Ascending aorta (tissue), 2 donors: Measurements from ENCODE around the gene CD300A. TPM values are rescaled to one million over a fixed set of nuclear protein-coding genes. Genes with fewer than 3 reads are reported as not detected.

ENCODE experiments used
- DNase-seq, 2 donors: peaks; one replicate each; pipeline ENCODE4 v3.0.0-alpha.2; 2019; ENCODE audit warnings: low spot score in 2 of 2
- H3K27ac ChIP-seq, 2 donors: fragments of 200-600 bp; sonication (generic); one replicate each; pipeline ENCODE4 v1.5.1; 2016 to 2017; ENCODE audit warnings: mild to moderate bottlenecking in 1 of 2
- H3K27me3 ChIP-seq: fragments of 200-600 bp; sonication (generic); one replicate; pipeline ENCODE4 v1.5.1; 2017
- H3K36me3 ChIP-seq, 2 donors: fragments of 200-600 bp; sonication (generic); one replicate each; pipeline ENCODE4 v1.5.1; 2016
- H3K4me1 ChIP-seq, 2 donors: fragments of 200-600 bp; sonication (generic); one replicate each; pipeline ENCODE4 v1.5.1; 2016 to 2017; ENCODE audit warnings: mild to moderate bottlenecking in 1 of 2
- H3K4me3 ChIP-seq, 2 donors: fragments of 200-600 bp; sonication (generic); one replicate each; pipeline ENCODE4 v1.5.1; 2016 to 2017; ENCODE audit warnings: mild to moderate bottlenecking in 1 of 2
- H3K9me3 ChIP-seq, 2 donors: fragments of 200-600 bp; sonication (generic); one replicate each; pipeline ENCODE4 v1.5.1; 2016
- intact Hi-C: fragments of 100-400 bp; cut with DNase I; formaldehyde crosslinking; loops from one replicate; pipeline ENCODE4 v1.15.1; 2023
- total RNA-seq: library from RNA; depleted of rRNA; stranded (reverse); fragments of >200 nt; gene quantifications from one replicate; pipeline ENCODE4 v1.1.0, GENCODE V29; 2016
- TF ChIP-seq, protein P1 (sequence below), 3 experiments: fragments of 200-600 bp in 2 of 3; fragments of 450-650 bp in 1 of 3; sonication (generic) in 2 of 3; IDR thresholded peaks; one replicate each; pipeline ENCODE4 v1.5.1; 2016 to 2019; ENCODE audit warnings: antibody characterized with exemption in 3 of 3, mild to moderate bottlenecking in 1 of 3, moderate library complexity in 1 of 3

CD300A gene
- total RNA-seq, 1 donor from 2014 or later: 21.9 TPM

DNA sequence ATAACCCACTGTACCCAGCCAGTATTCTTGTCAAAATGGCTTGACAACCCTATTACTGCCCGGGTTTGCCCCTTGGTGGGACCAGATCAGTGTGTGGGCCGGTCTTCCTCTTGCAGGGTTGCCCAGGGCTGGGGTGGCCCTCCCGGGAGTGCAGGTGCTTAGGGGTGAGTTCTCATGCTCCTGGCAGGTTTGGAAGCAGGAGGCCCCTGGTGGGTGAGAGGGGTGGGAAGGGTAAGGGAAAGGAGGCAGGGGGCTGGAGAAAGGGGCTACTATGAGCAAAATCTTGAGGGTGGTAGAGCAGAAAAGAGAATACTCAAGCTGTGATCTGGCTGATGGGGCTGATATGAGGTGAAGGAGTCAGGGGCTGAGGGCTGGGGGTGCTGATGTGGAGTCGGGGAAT, 6.5 kb downstream of the CD300A start:
- intact Hi-C loops: no loop called here
- Histone ChIP-seq H3K27ac (no peak overlapping the region), H3K36me3 (no peaks in the 10 kb centered on the region), H3K27me3 (no peaks in the 10 kb centered on the region), H3K4me3 (no peak overlapping the region), H3K9me3 (peaks cover 0 to 5% of the 10 kb centered on the region in 2 donors), H3K4me1 (no peaks in the 10 kb centered on the region)
- DNase-seq: no peak
- TF ChIP-seq, protein P1, sequence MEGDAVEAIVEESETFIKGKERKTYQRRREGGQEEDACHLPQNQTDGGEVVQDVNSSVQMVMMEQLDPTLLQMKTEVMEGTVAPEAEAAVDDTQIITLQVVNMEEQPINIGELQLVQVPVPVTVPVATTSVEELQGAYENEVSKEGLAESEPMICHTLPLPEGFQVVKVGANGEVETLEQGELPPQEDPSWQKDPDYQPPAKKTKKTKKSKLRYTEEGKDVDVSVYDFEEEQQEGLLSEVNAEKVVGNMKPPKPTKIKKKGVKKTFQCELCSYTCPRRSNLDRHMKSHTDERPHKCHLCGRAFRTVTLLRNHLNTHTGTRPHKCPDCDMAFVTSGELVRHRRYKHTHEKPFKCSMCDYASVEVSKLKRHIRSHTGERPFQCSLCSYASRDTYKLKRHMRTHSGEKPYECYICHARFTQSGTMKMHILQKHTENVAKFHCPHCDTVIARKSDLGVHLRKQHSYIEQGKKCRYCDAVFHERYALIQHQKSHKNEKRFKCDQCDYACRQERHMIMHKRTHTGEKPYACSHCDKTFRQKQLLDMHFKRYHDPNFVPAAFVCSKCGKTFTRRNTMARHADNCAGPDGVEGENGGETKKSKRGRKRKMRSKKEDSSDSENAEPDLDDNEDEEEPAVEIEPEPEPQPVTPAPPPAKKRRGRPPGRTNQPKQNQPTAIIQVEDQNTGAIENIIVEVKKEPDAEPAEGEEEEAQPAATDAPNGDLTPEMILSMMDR (IDR thresholded peaks at IDR 0.05): no peak

DNA sequence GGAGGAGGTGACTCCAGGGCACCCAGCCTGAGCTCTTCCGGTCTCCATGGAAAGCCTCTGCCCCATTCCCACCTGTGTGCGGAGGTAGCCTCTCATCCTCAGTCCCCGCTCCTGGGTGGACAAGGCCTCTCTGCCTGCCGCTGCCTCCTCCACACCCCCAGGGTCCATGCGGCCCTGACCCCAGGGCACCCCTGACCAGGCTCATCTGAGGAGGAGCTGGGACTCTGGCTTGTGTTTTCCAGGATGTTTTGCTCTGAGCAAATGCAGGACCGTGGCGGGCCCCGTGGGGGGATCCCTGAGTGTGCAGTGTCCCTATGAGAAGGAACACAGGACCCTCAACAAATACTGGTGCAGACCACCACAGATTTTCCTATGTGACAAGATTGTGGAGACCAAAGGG, 6.9 kb downstream of the CD300A start:
- no peak for DNase-seq
- Histone ChIP-seq H3K27me3 (no peaks in the 10 kb centered on the region), H3K4me3 (no peak overlapping the region), H3K27ac (no peak overlapping the region), H3K9me3 (peaks cover 0 to 5% of the 10 kb centered on the region in 2 donors), H3K36me3 (no peaks in the 10 kb centered on the region), H3K4me1 (no peaks in the 10 kb centered on the region)
- TF ChIP-seq, protein P1 (IDR thresholded peaks at IDR 0.05): no peak
- intact Hi-C loops: no loop called here

DNA sequence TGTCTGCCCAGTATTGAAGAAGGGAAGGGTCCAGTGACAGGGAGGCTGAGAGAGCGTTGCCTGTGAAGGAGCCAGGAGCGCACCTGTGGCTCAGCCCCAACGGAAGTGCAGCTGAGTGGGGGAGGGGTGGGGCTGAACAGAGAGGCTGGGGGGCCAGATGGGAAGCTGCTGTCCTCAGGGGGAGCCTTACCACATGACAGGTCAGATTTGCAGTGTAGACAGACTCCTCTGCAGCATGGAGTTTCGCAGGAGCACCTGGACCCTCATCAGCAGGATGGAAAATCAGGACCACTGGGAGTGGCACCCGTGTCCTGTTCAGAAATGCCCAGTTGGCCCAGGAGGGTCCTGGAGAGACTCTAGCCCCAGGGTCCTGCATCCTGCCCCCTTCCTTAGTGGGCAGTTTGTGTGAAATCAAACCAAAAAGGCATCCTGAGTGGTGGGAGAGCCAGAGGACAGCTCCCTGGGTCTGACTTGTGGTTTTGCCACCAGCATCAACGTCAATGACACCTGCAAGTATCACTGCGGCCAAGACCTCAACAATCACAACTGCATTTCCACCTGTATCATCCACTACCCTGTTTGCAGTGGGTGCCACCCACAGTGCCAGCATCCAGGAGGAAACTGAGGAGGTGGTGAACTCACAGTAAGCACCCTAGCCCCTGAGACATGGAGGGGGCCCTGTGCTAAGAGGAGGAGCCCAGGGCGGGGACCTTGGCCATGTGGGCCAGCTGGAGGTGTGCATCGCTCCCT, 7.8 kb downstream of the CD300A start:
- Histone ChIP-seq H3K4me1 (no peaks in the 10 kb centered on the region), H3K27ac (no peak overlapping the region), H3K9me3 (peaks cover 0 to 5% of the 10 kb centered on the region in 2 donors), H3K27me3 (no peaks in the 10 kb centered on the region), H3K36me3 (no peaks in the 10 kb centered on the region), H3K4me3 (no peak overlapping the region)
- TF ChIP-seq, protein P1 (IDR thresholded peaks at IDR 0.05): no peak
- DNase-seq: no peak
- intact Hi-C loops: no loop called here

DNA sequence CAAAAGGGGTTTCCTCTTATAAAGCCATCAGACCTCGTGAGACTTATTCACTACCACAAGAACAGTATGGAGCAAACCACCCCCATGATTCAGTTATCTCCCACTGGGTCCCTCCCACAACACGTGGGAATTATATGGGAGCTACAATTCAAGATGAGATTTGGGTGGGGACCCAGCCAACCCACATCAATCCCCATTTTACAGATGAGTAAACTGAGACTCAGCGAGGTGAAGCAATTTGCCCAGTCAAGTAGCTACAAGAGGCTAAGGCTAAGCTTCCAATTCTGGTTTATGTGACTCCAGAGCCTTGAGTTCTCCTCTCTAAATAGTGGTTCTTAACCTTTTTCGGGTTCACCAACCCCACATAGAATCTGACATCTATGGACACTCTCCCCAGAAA, 8.8 kb downstream of the CD300A start:
- Histone ChIP-seq H3K4me3 (no peak overlapping the region), H3K4me1 (no peaks in the 10 kb centered on the region), H3K36me3 (no peaks in the 10 kb centered on the region), H3K27ac (no peak overlapping the region), H3K9me3 (peaks cover 0 to 5% of the 10 kb centered on the region in 2 donors), H3K27me3 (no peaks in the 10 kb centered on the region)
- intact Hi-C loops: no loop called here
- no peak for DNase-seq
- TF ChIP-seq, protein P1 (IDR thresholded peaks at IDR 0.05): no peak

DNA sequence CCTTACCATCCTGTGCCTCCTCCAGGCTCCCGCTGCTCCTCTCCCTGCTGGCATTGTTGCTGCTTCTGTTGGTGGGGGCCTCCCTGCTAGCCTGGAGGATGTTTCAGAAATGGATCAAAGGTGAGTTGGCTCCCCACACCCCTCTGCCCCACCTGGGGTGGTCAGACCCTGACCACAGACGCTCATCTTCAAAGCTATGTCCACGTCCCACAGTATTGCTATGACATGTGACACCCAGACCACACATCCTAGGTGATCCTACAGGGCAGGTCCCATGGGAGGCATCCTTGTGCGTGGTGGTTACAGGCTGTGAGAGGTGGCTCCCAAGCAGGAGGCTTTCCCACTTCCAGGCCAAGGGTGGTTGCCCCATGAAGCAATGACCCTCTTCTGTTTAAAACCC, 11.0 kb downstream of the CD300A start:
- no peaks in the 10 kb centered on the region for H3K4me1 ChIP-seq
- TF ChIP-seq, protein P1 (IDR thresholded peaks at IDR 0.05): no peak
- no peak overlapping the region for H3K27ac ChIP-seq
- H3K27me3 ChIP-seq: no peaks in the 10 kb centered on the region
- no peaks in the 10 kb centered on the region for H3K36me3 ChIP-seq
- no peak for DNase-seq
- no peak overlapping the region for H3K4me3 ChIP-seq
- H3K9me3 ChIP-seq: peaks cover 0 to 5% of the 10 kb centered on the region in 2 donors
- intact Hi-C loops: no loop called here
